Heart left ventricle (tissue), 13 donors: ENCODE results near the gene IFRD2.

Source experiments
- POLR2A ChIP-seq, 2 donors: fragments of 450-650 bp; IDR thresholded peaks; one replicate each; pipeline ENCODE4 v1.6.1; 2017; ENCODE audit warnings: antibody characterized with exemption in 2 of 2, mild to moderate bottlenecking in 2 of 2, moderate library complexity in 2 of 2
- TF ChIP-seq, protein P1 (sequence below), 12 donors: fragments of 200-600 bp; sonication (generic) in 4 of 12; IDR thresholded peaks; one replicate each; pipeline versions ENCODE4 v1.5.0 to v1.8.0; 2018 to 2022; ENCODE audit warnings: antibody characterized with exemption in 12 of 12, mild to moderate bottlenecking in 5 of 12
- donor health status: ischemic (EF 13 %, LVEDD 7.1; RV severe dilation, severe dysfunction).
- donor health status: DM: no; HTN: yes; CAD: no.
- donor health status: DM: no; HTN: no; CAD: no.
- donor health status: ischemic (EF 25% LVEDD 6.9; RV normal size, moderate dysfunction).
- donor health status: ischemic (EF 25% LVEDD 5.7; RV mildly dilated, moderate dysfunction).
- donor health status: ischemic (EF 35%, LVEDD 5.7; RV mildly dilated, moderate dysfunction).
- donor health status: nonischemic (EF 11% LVEDD 7.7; RV severe dilation, severe dysfunction).
- donor health status: DM: yes; HTN: yes; CAD: no.
- donor health status: PGD.
- donor health status: ischemic (EF 29% LVEDD 5.4; RV normal size, mild dysfunction).
- donor health status: nonischemic (EF 23%, LVEDD 6.1; RV moderate dilation, normal function).

DNA sequence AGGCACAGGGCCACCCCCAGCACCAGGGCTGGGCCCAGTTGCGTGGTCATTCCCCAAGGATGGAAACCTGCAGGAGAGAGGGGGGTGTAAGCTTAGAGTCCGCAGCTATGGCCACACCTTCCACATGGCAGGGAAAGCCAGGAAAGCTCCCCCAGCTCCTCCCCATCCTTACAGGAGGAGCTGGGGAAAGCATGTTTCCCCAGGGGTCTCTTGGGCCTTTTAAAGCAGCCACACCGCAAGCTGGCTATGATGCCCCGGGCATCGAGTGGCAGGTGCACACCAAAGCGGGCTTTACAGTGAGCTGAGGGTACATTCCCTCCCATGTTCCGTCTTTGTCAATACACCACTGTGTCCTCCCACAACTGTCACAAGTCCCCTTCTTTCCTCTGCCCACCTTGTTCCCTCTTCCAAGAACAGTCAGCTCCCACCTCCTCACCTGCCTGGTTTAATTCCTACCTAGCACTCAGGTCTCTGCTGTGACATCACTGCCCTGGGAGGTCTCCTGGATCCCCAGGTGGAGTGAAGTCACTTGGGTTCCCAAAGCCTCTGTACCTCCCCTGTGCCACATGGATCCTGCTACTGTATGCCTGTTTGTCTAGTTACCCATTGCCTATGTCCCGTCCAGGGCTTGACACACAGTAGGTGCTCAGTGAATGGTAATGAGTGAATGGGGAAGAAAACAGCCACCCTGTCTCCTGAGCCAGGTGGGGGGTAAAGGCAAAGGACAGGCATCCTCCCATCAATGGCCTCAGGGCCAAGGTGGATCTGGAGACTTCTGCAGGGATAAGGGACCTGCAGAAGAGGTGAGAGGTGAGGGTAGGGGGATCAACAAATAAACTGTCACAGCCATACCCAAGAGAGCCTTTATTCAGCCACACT is 3.6 kb upstream of the IFRD2 start:
- TF ChIP-seq, protein P1, sequence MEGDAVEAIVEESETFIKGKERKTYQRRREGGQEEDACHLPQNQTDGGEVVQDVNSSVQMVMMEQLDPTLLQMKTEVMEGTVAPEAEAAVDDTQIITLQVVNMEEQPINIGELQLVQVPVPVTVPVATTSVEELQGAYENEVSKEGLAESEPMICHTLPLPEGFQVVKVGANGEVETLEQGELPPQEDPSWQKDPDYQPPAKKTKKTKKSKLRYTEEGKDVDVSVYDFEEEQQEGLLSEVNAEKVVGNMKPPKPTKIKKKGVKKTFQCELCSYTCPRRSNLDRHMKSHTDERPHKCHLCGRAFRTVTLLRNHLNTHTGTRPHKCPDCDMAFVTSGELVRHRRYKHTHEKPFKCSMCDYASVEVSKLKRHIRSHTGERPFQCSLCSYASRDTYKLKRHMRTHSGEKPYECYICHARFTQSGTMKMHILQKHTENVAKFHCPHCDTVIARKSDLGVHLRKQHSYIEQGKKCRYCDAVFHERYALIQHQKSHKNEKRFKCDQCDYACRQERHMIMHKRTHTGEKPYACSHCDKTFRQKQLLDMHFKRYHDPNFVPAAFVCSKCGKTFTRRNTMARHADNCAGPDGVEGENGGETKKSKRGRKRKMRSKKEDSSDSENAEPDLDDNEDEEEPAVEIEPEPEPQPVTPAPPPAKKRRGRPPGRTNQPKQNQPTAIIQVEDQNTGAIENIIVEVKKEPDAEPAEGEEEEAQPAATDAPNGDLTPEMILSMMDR (IDR thresholded peaks at IDR 0.05), result no peak
- TF ChIP-seq POLR2A (IDR thresholded peaks at IDR 0.05), result no peak
